HepG2 (cell line): ENCODE results near the gene SEC16A. TPM values are rescaled to one million over a fixed set of nuclear protein-coding genes. Genes with fewer than 3 reads are reported as not detected.

Experiments used
- ATF6 ChIP-seq: sonication (generic); formaldehyde crosslinking; conservative IDR thresholded peaks from 2 replicates; pipeline ENCODE4 v1.4.0; 2020; ENCODE audit warnings: missing genetic modification reagents
- CHD4 ChIP-seq: fragments of 200-600 bp; sonication (generic); IDR thresholded peaks from 2 replicates; pipeline ENCODE4 v1.7.0; 2017; ENCODE audit warnings: mild to moderate bottlenecking, low read length, borderline replicate concordance
- DRAP1 ChIP-seq: IDR thresholded peaks from 2 replicates; pipeline ENCODE4 v1.6.1; 2016; ENCODE audit warnings: missing genetic modification reagents, missing compliant biosample characterization
- ELF1 ChIP-seq: sonication (generic); formaldehyde crosslinking; IDR thresholded peaks from 2 replicates; pipeline ENCODE4 v1.4.0; 2020; ENCODE audit warnings: missing genetic modification reagents
- HNRNPLL ChIP-seq: fragments of 200-400 bp; formaldehyde crosslinking; IDR thresholded peaks from 2 replicates; pipeline ENCODE4 v1.6.1; 2017; ENCODE audit warnings: mild to moderate bottlenecking, low read depth, low read length; ENCODE audit not compliant: poor library complexity, severe bottlenecking
- IKZF4 ChIP-seq: sonication (generic); formaldehyde crosslinking; IDR thresholded peaks from 2 replicates; pipeline ENCODE4 v1.5.1; 2020; ENCODE audit warnings: borderline replicate concordance, mild to moderate bottlenecking, low read depth, missing genetic modification reagents; ENCODE audit errors: not compliant biosample characterization
- PHF5A ChIP-seq: IDR thresholded peaks from one replicate; pipeline ENCODE4 v1.6.1; 2018; ENCODE audit warnings: low read depth, missing genetic modification reagents; ENCODE audit not compliant: unreplicated experiment
- PLSCR1 ChIP-seq: sonication (generic); formaldehyde crosslinking; IDR thresholded peaks from 2 replicates; pipeline ENCODE4 v1.5.0; 2020; ENCODE audit warnings: missing genetic modification reagents, mild to moderate bottlenecking, borderline replicate concordance
- SMAD1 ChIP-seq: sonication (generic); formaldehyde crosslinking; IDR thresholded peaks from 2 replicates; pipeline ENCODE4 v1.4.0; 2020; ENCODE audit warnings: missing genetic modification reagents, low read depth, mild to moderate bottlenecking, borderline replicate concordance
- SSRP1 ChIP-seq: IDR thresholded peaks from 2 replicates; pipeline ENCODE4 v1.6.1; 2016; ENCODE audit warnings: control low read depth
- TFDP1 ChIP-seq: IDR thresholded peaks from 2 replicates; pipeline ENCODE4 v1.6.1; 2016; ENCODE audit warnings: missing compliant biosample characterization, missing genetic modification reagents, borderline replicate concordance
- ZBTB2 ChIP-seq: sonication (generic); formaldehyde crosslinking; IDR thresholded peaks from 2 replicates; pipeline ENCODE4 v1.8.0; 2022; ENCODE audit warnings: low read depth, missing genetic modification reagents
- ZBTB43 ChIP-seq: sonication (generic); formaldehyde crosslinking; conservative IDR thresholded peaks from 2 replicates; pipeline ENCODE4 v1.4.0; 2020; ENCODE audit warnings: missing genetic modification reagents
- ZFP36L2 ChIP-seq: sonication (generic); formaldehyde crosslinking; IDR thresholded peaks from 2 replicates; pipeline ENCODE4 v1.4.0; 2020; ENCODE audit warnings: missing genetic modification reagents
- ZKSCAN1 ChIP-seq: fragments of 150-350 bp; IDR thresholded peaks from 2 replicates; pipeline ENCODE4 v1.6.1; 2014; ENCODE audit warnings: low read length
- ZNF143 ChIP-seq: sonication (generic); formaldehyde crosslinking; IDR thresholded peaks from 2 replicates; pipeline ENCODE4 v1.4.0; 2020; ENCODE audit warnings: missing genetic modification reagents
- ZNF260 ChIP-seq: sonication (generic); formaldehyde crosslinking; IDR thresholded peaks from 2 replicates; pipeline ENCODE4 v1.4.0; 2020; ENCODE audit warnings: missing genetic modification reagents, low read depth, mild to moderate bottlenecking, borderline replicate concordance
- ZNF326 ChIP-seq: sonication (generic); formaldehyde crosslinking; IDR thresholded peaks from 2 replicates; pipeline ENCODE4 v1.4.0; 2020; ENCODE audit warnings: missing genetic modification reagents, borderline replicate concordance
- ZNF577 ChIP-seq: sonication (generic); formaldehyde crosslinking; IDR thresholded peaks from 2 replicates; pipeline ENCODE4 v1.4.0; 2020; ENCODE audit warnings: mild to moderate bottlenecking, low read depth, missing genetic modification reagents, borderline replicate concordance
- ZNF607 ChIP-seq: sonication (generic); formaldehyde crosslinking; IDR thresholded peaks from 2 replicates; pipeline ENCODE4 v1.5.1; 2020; ENCODE audit warnings: missing genetic modification reagents, mild to moderate bottlenecking, borderline replicate concordance
- ZNF629 ChIP-seq: sonication (generic); formaldehyde crosslinking; conservative IDR thresholded peaks from 2 replicates; pipeline ENCODE4 v1.5.0; 2020; ENCODE audit warnings: missing genetic modification reagents
- ZSCAN22 ChIP-seq: sonication (generic); formaldehyde crosslinking; IDR thresholded peaks from 2 replicates; pipeline ENCODE4 v1.4.0; 2020; ENCODE audit warnings: mild to moderate bottlenecking, missing genetic modification reagents
- polyA plus RNA-seq, 8 experiments: library from polyadenylated mRNA; depleted of rRNA in 3 of 8; stranded (reverse) in 7 of 8; unstranded in 1 of 8; fragments of >200 nt; fragmentation: Illumina TruSeq in 4 of 8; extraction: Trizol in 4 of 8; gene quantifications; 2 replicates each; pipeline versions ENCODE4 v1.2.1 to v1.2.3, GENCODE V29; 2011 to 2016; ENCODE audit warnings: low read depth in 4 of 8, missing spikeins in 1 of 8, mixed read lengths in 1 of 8; ENCODE audit not compliant: insufficient read depth in 1 of 8
- total RNA-seq, 5 experiments: library from RNA; depleted of rRNA; stranded (reverse); fragments of >200 nt; fragmentation: Illumina TruSeq; extraction: Trizol; gene quantifications; 2 replicates each; pipeline ENCODE4 v1.2.3, GENCODE V29; 2016; ENCODE audit warnings: low read depth in 1 of 5

The SEC16A gene
- total and polyA plus RNA-seq, 2 of the 13 experiments (the other 11 are each of a cell fraction or from before 2014, with no cell fraction given): 15.9 to 18.9 TPM

- peak; percentile 78 for TF ChIP-seq TFDP1 (CRISPR knock-in tag)
- TF ChIP-seq SSRP1 (CRISPR knock-in tag): no peak
- no peak for TF ChIP-seq CHD4
- TF ChIP-seq ZNF260: no peak
- TF ChIP-seq ZNF607 (CRISPR knock-in tag): no peak
- no peak for TF ChIP-seq ZFP36L2
- TF ChIP-seq ELF1 (CRISPR knock-in tag): no peak; the same call in 1 of the 2 replicates
- TF ChIP-seq HNRNPLL: no peak
- peak; percentile 56; the same call in 1 of the 2 replicates for TF ChIP-seq DRAP1
- no peak for TF ChIP-seq ZSCAN22 (CRISPR knock-in tag)
- no peak for TF ChIP-seq ZBTB2 (CRISPR knock-in tag)
- peak; percentile 90 for TF ChIP-seq ZNF143 (CRISPR knock-in tag)
- peak; percentile 26; the same call in 1 of the 2 replicates for TF ChIP-seq SMAD1 (CRISPR knock-in tag)
- 0 out of 2 replicates have a peak, but pooled peaks have one; percentile 23 for TF ChIP-seq ZBTB43 (CRISPR knock-in tag)
- TF ChIP-seq PHF5A (CRISPR knock-in tag): peak; percentile 51
- TF ChIP-seq ZNF629 (CRISPR knock-in tag): no peak
- no peak for TF ChIP-seq ATF6 (CRISPR knock-in tag)
- no peak for TF ChIP-seq IKZF4
- no peak for TF ChIP-seq ZNF326 (CRISPR knock-in tag)
- no peak for TF ChIP-seq ZNF577 (CRISPR knock-in tag)
- TF ChIP-seq PLSCR1 (CRISPR knock-in tag): no peak
- TF ChIP-seq ZKSCAN1: no peak
Measured at GRCh38 chr9:136400038-136400834, 82.6 kb downstream of the SEC16A start, which contains the start of gene SNAPC4 (continued).
